Left lung (tissue), 10 donors: ENCODE results near the gene SLC38A3. TPM values are rescaled to one million over a fixed set of nuclear protein-coding genes. Genes with fewer than 3 reads are reported as not detected.
"Not testable (repeated sequence)": the region's sequence is repeated elsewhere in the genome, so short reads cannot be mapped to it uniquely, and the experiment has no call there.

Experiments used
- ATAC-seq: fragments of 200-7000 bp; cut with Tn5 transposase; one replicate; pipeline ENCODE4 v1.9.1; 2020; ENCODE audit warnings: moderate library complexity
- DNase-seq, 4 donors: peaks; one replicate each; pipeline ENCODE4 v3.0.0-alpha.2; 2013 to 2020
- H3K27ac ChIP-seq, 2 donors: fragments of 200-600 bp; sonication (generic) in 1 of 2; one replicate each; pipeline versions ENCODE4 v1.5.0 to v1.8.0; 2020 to 2021
- H3K27me3 ChIP-seq, 2 donors: fragments of 200-600 bp; sonication (generic) in 1 of 2; one replicate each; pipeline versions ENCODE4 v1.5.0 to v1.8.0; 2020 to 2021
- H3K36me3 ChIP-seq, 2 donors: fragments of 200-600 bp; sonication (generic) in 1 of 2; one replicate each; pipeline versions ENCODE4 v1.5.0 to v1.8.0; 2020 to 2021
- H3K4me1 ChIP-seq, 2 donors: fragments of 200-600 bp; one replicate each; pipeline ENCODE4 v1.8.0; 2021
- H3K4me3 ChIP-seq, 2 donors: fragments of 200-600 bp; sonication (generic) in 1 of 2; one replicate each; pipeline versions ENCODE4 v1.5.0 to v1.8.0; 2020 to 2021; ENCODE audit warnings: mild to moderate bottlenecking in 1 of 2
- H3K9me3 ChIP-seq, 2 donors: fragments of 200-600 bp; sonication (generic) in 1 of 2; one replicate each; pipeline versions ENCODE4 v1.5.0 to v1.8.0; 2020 to 2021
- intact Hi-C, 2 donors: fragments of 100-400 bp; cut with DNase I; formaldehyde crosslinking; loops; one replicate each; pipeline versions ENCODE4 v1.11.2 to v1.14.2; 2022
- polyA plus RNA-seq, 6 donors: library from polyadenylated mRNA; unstranded; fragments of 120-200 nt; gene quantifications; one replicate each; pipeline ENCODE4 v1.2.1, GENCODE V29; 2013; ENCODE audit not compliant: insufficient read length in 6 of 6
- total RNA-seq, 2 donors: library from RNA; stranded (reverse); fragmentation: NEBNext Ultra II Directional; extraction: Animal tissue kit (Norgen Biotek cat#: 25700); gene quantifications; one replicate each; pipeline ENCODE4 v1.2.1, GENCODE V29; 2021
- TF ChIP-seq, protein P1 (sequence below), 2 donors: fragments of 200-600 bp; sonication (generic) in 1 of 2; IDR thresholded peaks; one replicate each; pipeline versions ENCODE4 v1.5.0 to v1.8.0; 2021; ENCODE audit warnings: antibody characterized with exemption in 2 of 2
- donor health status: DM: no; HTN: yes; CAD: no.
- donor health status: DM: no; HTN: no; CAD: no.

SLC38A3 gene
- total and polyA plus RNA-seq, 8 donors, result 0.23 to 10.9 (median 7.8) TPM; not detected in 1

GRCh38 chr3:50227390-50228183 lies 22.5 kb downstream of the SLC38A3 start:
- Histone ChIP-seq H3K9me3 (no peaks in the 10 kb centered on the region), H3K4me1 (peaks cover 17 to 48% of the 10 kb centered on the region in 2 donors), H3K27me3 (peaks cover 0 to 13% of the 10 kb centered on the region in 2 donors), H3K4me3 (peak overlapping the region; percentile 66 to 72), H3K27ac (peak overlapping the region; percentile 69 to 91), H3K36me3 (no peaks in the 10 kb centered on the region)
- peak; percentile 86 to 99 (median 95) for DNase-seq
- intact Hi-C loops, result loop anchor here in 1 of 2 donors (5.0 kb wide), 2 partner anchors 35 to 45 kb away; partner anchors contain the start of gene GNAT1
- ATAC-seq, result peak; percentile 91
- TF ChIP-seq, protein P1, sequence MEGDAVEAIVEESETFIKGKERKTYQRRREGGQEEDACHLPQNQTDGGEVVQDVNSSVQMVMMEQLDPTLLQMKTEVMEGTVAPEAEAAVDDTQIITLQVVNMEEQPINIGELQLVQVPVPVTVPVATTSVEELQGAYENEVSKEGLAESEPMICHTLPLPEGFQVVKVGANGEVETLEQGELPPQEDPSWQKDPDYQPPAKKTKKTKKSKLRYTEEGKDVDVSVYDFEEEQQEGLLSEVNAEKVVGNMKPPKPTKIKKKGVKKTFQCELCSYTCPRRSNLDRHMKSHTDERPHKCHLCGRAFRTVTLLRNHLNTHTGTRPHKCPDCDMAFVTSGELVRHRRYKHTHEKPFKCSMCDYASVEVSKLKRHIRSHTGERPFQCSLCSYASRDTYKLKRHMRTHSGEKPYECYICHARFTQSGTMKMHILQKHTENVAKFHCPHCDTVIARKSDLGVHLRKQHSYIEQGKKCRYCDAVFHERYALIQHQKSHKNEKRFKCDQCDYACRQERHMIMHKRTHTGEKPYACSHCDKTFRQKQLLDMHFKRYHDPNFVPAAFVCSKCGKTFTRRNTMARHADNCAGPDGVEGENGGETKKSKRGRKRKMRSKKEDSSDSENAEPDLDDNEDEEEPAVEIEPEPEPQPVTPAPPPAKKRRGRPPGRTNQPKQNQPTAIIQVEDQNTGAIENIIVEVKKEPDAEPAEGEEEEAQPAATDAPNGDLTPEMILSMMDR (IDR thresholded peaks at IDR 0.05), result peak; percentile 89 to 92

DNA sequence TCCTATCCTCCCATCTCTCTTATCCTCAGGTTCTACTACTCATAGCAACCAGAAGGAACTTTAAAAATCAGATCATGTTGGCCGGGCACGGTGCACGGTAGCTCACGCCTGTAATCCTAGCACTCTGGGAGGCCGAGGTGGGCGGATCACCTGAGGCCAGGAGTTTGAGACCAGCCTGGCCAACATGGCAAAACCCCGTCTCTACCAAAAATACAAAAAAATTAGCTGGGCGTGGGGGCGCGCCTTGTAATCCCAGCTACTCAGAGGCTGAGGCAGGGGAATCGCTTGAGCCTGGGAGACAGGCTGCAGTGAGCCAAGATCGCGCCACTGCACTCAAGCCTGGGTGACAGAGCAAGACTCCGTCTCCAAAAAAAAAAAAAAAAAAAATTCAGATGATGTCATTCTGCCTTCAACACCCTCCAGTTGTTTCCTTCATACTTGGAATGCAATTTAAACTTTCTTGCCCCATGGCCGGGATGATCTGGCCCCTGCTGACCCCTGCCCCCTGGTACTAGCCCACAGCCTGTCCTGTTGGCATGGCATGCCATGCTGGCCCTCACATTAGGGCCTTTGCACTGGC lies 23.2 kb downstream of the SLC38A3 start:
- DNase-seq, H3K9me3 ChIP-seq, ATAC-seq, H3K36me3 ChIP-seq: not testable (repeated sequence)
- Histone ChIP-seq H3K4me3 (peak overlapping the region; percentile 66 to 72), H3K27me3 (peaks cover 0 to 13% of the 10 kb centered on the region in 2 donors), H3K27ac (peak overlapping the region; percentile 69 to 91), H3K4me1 (peaks cover 17 to 52% of the 10 kb centered on the region in 2 donors)
- intact Hi-C loops, result loop anchor here in 1 of 2 donors (5.0 kb wide), 2 partner anchors 36 to 44 kb away; partner anchors contain the start of gene GNAT1

DNA sequence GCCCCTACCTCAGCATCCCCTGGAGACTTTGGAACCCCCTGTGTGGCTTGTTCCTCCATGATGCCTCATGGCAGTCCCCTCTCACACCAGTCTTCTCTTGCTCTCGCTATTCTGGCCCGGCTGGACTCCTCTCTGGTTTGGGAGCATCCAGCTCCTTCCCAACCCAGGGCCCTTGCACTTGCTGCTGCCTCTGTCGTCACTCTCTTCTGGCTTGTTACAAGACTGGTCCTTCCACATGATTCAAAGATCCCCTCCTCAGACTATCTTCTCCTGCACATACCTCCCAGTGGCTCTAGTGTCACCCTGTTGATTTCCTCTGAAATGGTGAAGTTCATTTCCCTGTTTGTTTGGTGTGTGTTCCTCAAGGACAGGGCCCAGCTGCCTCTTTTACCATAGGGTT lies 24.4 kb downstream of the SLC38A3 start:
- Histone ChIP-seq H3K4me3 (no peak overlapping the region), H3K9me3 (no peaks in the 10 kb centered on the region), H3K36me3 (no peaks in the 10 kb centered on the region), H3K4me1 (peaks cover 17 to 64% of the 10 kb centered on the region in 2 donors), H3K27ac (peak overlapping the region in 1 of 2 donors; percentile 81), H3K27me3 (peaks cover 0 to 13% of the 10 kb centered on the region in 2 donors)
- DNase-seq (no peak), ATAC-seq (no peak)
- TF ChIP-seq, protein P1 (IDR thresholded peaks at IDR 0.05), result no peak
- intact Hi-C loops, result loop anchor here in 1 of 2 donors (5.0 kb wide), 2 partner anchors 37 to 43 kb away; partner anchors contain the start of gene GNAT1

- Histone ChIP-seq H3K36me3 (no peaks in the 10 kb centered on the region), H3K27me3 (peaks cover 0 to 10% of the 10 kb centered on the region in 2 donors), H3K9me3 (no peaks in the 10 kb centered on the region), H3K27ac (peak overlapping the region in 1 of 2 donors; percentile 81), H3K4me1 (peaks cover 17 to 71% of the 10 kb centered on the region in 2 donors), H3K4me3 (no peak overlapping the region)
- ATAC-seq, result no peak
- DNase-seq, result no peak
- TF ChIP-seq, protein P1 (IDR thresholded peaks at IDR 0.05), result no peak
- intact Hi-C loops, result no loop called here
Measured at GRCh38 chr3:50230104-50230793, 25.2 kb downstream of the SLC38A3 start.

- Histone ChIP-seq H3K27me3 (peaks cover 0 to 5% of the 10 kb centered on the region in 2 donors), H3K4me1 (peaks cover 17 to 73% of the 10 kb centered on the region in 2 donors), H3K27ac (peak overlapping the region in 1 of 2 donors; percentile 81), H3K9me3 (no peaks in the 10 kb centered on the region), H3K4me3 (no peak overlapping the region), H3K36me3 (no peaks in the 10 kb centered on the region)
- DNase-seq, result no peak
- intact Hi-C loops, result no loop called here
- ATAC-seq, result no peak
- TF ChIP-seq, protein P1 (IDR thresholded peaks at IDR 0.05), result no peak
Measured at GRCh38 chr3:50230794-50231125, 25.7 kb downstream of the SLC38A3 start.
